CD14-positive monocyte (primary cell): Measurements from ENCODE around the gene PSMG3. TPM values are rescaled to one million over a fixed set of nuclear protein-coding genes. Genes with fewer than 3 reads are reported as not detected.

Experiments
- DNase-seq, 3 donors: peaks; one replicate each; pipeline ENCODE4 v3.0.0-alpha.2; 2011 to 2022
- H2AFZ ChIP-seq: 2 replicates; pipeline ENCODE4 v1.6.0; 2012; ENCODE audit warnings: mild to moderate bottlenecking, low read depth, low read length, inconsistent platforms; ENCODE audit not compliant: insufficient read depth, poor library complexity, severe bottlenecking
- H3K27ac ChIP-seq, 2 donors: 1 replicate in 1 of 2; 2 replicates in 1 of 2; pipeline ENCODE4 v1.5.1; 2012 to 2013; ENCODE audit warnings: low read length in 2 of 2, control low read depth in 1 of 2, inconsistent platforms in 1 of 2, low read depth in 1 of 2, mild to moderate bottlenecking in 1 of 2
- H3K27me3 ChIP-seq, 2 donors: one replicate each; pipeline versions ENCODE4 v1.6.0 to v1.6.1; 2011 to 2013; ENCODE audit warnings: low read length in 2 of 2; ENCODE audit not compliant: control insufficient read depth in 2 of 2, insufficient read depth in 2 of 2
- H3K36me3 ChIP-seq, 2 donors: replicated peaks in 1 of 2; 1 replicate in 1 of 2; 2 replicates in 1 of 2; pipeline versions ENCODE4 v1.5.1 to v1.6.1; 2012 to 2013; ENCODE audit warnings: low read length in 2 of 2, control low read depth in 1 of 2, inconsistent platforms in 1 of 2, mild to moderate bottlenecking in 1 of 2; ENCODE audit not compliant: insufficient read depth in 2 of 2, control insufficient read depth in 1 of 2
- H3K4me1 ChIP-seq, 2 donors: 1 replicate in 1 of 2; 2 replicates in 1 of 2; pipeline versions ENCODE4 v1.5.1 to v1.6.1; 2012 to 2013; ENCODE audit warnings: low read length in 2 of 2, control low read depth in 1 of 2, inconsistent platforms in 1 of 2, mild to moderate bottlenecking in 1 of 2, moderate library complexity in 1 of 2; ENCODE audit not compliant: insufficient read depth in 2 of 2, control insufficient read depth in 1 of 2
- H3K4me2 ChIP-seq: replicated peaks from 2 replicates; pipeline ENCODE3; 2012; ENCODE audit warnings: low read length, moderate library complexity, mild to moderate bottlenecking; ENCODE audit not compliant: poor library complexity, severe bottlenecking; ENCODE audit errors: extremely low read depth
- H3K4me3 ChIP-seq, 3 experiments: fragments of 200-600 bp in 1 of 3; sonication (generic) in 1 of 3; replicated peaks in 1 of 3; 1 replicate in 2 of 3; 2 replicates in 1 of 3; pipeline ENCODE4 v1.5.1; 2011 to 2013; ENCODE audit warnings: low read length in 3 of 3, mild to moderate bottlenecking in 3 of 3, control low read depth in 2 of 3, low read depth in 2 of 3, inconsistent platforms in 1 of 3, moderate library complexity in 1 of 3
- H3K79me2 ChIP-seq: 2 replicates; pipeline ENCODE4 v1.6.0; 2012; ENCODE audit warnings: mild to moderate bottlenecking, control low read depth, inconsistent platforms, low read length, moderate library complexity; ENCODE audit not compliant: insufficient read depth
- H3K9ac ChIP-seq: 2 replicates; pipeline ENCODE4 v1.6.0; 2017; ENCODE audit warnings: low read length, mild to moderate bottlenecking; ENCODE audit not compliant: insufficient read depth, poor library complexity, severe bottlenecking
- H3K9me3 ChIP-seq, 2 donors: replicated peaks in 1 of 2; 1 replicate in 1 of 2; 2 replicates in 1 of 2; pipeline versions ENCODE4 v1.5.1 to v1.6.1; 2012 to 2013; ENCODE audit warnings: low read length in 2 of 2, control low read depth in 1 of 2; ENCODE audit not compliant: control insufficient read depth in 1 of 2, insufficient read depth in 1 of 2
- H4K20me1 ChIP-seq: 2 replicates; pipeline ENCODE4 v1.6.0; 2012; ENCODE audit warnings: mild to moderate bottlenecking, low read length, control low read depth, moderate library complexity; ENCODE audit not compliant: insufficient read depth
- H3K27ac Mint-ChIP-seq, 7 donors: one replicate each; pipeline ENCODE4 v1.8.0; 2020; ENCODE audit warnings: mild to moderate bottlenecking in 7 of 7, mixed read lengths in 7 of 7, moderate library complexity in 6 of 7, inconsistent platforms in 2 of 7
- H3K27me3 Mint-ChIP-seq, 3 donors: one replicate each; pipeline ENCODE4 v1.8.0; 2021 to 2022; ENCODE audit warnings: low read depth in 3 of 3, mild to moderate bottlenecking in 3 of 3, mixed read lengths in 3 of 3, moderate library complexity in 3 of 3, inconsistent platforms in 1 of 3
- H3K36me3 Mint-ChIP-seq, 2 donors: one replicate each; pipeline ENCODE4 v1.8.0; 2020; ENCODE audit warnings: mixed read lengths in 2 of 2, inconsistent platforms in 1 of 2, mild to moderate bottlenecking in 1 of 2
- H3K4me1 Mint-ChIP-seq: one replicate; pipeline ENCODE4 v1.8.0; 2020; ENCODE audit warnings: mild to moderate bottlenecking, mixed read lengths
- H3K4me3 Mint-ChIP-seq, 2 donors: one replicate each; pipeline ENCODE4 v1.8.0; 2020; ENCODE audit warnings: mild to moderate bottlenecking in 2 of 2, mixed read lengths in 2 of 2, moderate library complexity in 1 of 2
- H3K9me3 Mint-ChIP-seq, 7 donors: one replicate each; pipeline ENCODE4 v1.8.0; 2020 to 2022; ENCODE audit warnings: mixed read lengths in 7 of 7, mild to moderate bottlenecking in 6 of 7, moderate library complexity in 6 of 7, inconsistent platforms in 2 of 7
- CTCF ChIP-seq: fragments of 200-600 bp; IDR thresholded peaks from one replicate; pipeline ENCODE4 v1.8.0; 2022; ENCODE audit warnings: antibody characterized with exemption, mild to moderate bottlenecking
- WGBS: methylation state at CpG from one replicate; pipeline ENCODE4 v1.1.5; 2013; ENCODE audit warnings: missing lambda C conversion rate; ENCODE audit not compliant: insufficient coverage; 5-methylcytosine and 5-hydroxymethylcytosine counted together
- intact Hi-C, 2 donors: fragments of 100-400 bp; cut with micrococcal nuclease; formaldehyde crosslinking; loops; one replicate each; pipeline versions ENCODE4 v1.15.0 to v1.15.1; 2023
- polyA plus RNA-seq, 3 donors: library from polyadenylated mRNA; depleted of rRNA in 1 of 3; unstranded in 2 of 3; stranded (reverse) in 1 of 3; fragments of 300-500 nt in 2 of 3; fragments of >200 nt in 1 of 3; fragmentation: Illumina TruSeq in 2 of 3; gene quantifications; 1 replicate in 2 of 3; 2 replicates in 1 of 3; pipeline ENCODE4 v1.2.3, GENCODE V29; 2012 to 2021

Gene PSMG3
- polyA plus RNA-seq, 3 donors = 32.6 to 38.8 (median 34.5) TPM

- H3K4me1 ChIP-seq = no peaks in the 10 kb centered on the region
- no peak for DNase-seq
- no peaks in the 10 kb centered on the region for H3K79me2 ChIP-seq
- intact Hi-C loops = no loop called here
- H3K27me3 ChIP-seq = peaks cover 0 to 3% of the 10 kb centered on the region in 2 donors
- no peaks in the 10 kb centered on the region for H3K9me3 ChIP-seq
- 71% methylated on average over 5 of the region's 7 CpGs for WGBS
- no peak overlapping the region for H3K4me3 Mint-ChIP-seq
- H3K4me3 ChIP-seq = no peak overlapping the region
- H2AFZ ChIP-seq = no peak overlapping the region
- TF ChIP-seq CTCF = no peak
- H3K9me3 Mint-ChIP-seq = no peaks in the 10 kb centered on the region
- H3K4me2 ChIP-seq = no peak overlapping the region
- no peaks in the 10 kb centered on the region for H3K4me1 Mint-ChIP-seq
- H3K36me3 ChIP-seq = no peaks in the 10 kb centered on the region
- no peaks in the 10 kb centered on the region for H4K20me1 ChIP-seq
- no peak overlapping the region for H3K27ac ChIP-seq
- H3K27ac Mint-ChIP-seq = no peak overlapping the region
- no peaks in the 10 kb centered on the region for H3K36me3 Mint-ChIP-seq
- H3K27me3 Mint-ChIP-seq = peaks cover 5 to 12% (median 11%) of the 10 kb centered on the region in 3 donors
- H3K9ac ChIP-seq = no peak overlapping the region
Observed at GRCh38 chr7:1607001-1607400, 37.2 kb upstream of the PSMG3 start.

DNA sequence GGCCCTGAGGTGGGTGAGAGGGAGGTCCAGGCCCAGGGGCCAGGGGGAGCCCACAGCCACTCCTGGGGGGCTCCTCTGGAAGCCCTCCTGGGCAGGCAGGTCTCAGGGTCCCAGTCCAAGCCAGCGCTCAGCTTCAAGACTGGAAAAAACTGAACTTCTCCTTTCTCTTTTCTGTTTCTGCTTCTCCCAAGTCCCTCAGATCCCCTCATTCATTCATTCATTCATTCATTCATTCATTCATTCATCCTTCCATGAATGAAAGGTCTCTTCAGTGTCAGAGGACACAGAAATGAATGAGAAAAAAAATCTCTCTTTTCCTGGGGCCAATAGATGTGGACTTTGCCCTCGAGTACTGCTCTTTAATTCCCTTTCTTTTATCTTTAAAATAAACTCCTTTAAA lies 34.6 kb upstream of the PSMG3 start:
- WGBS = 80% methylated on average over 1 of the region's 2 CpGs

More for the DNA sequence above, 34.6 kb upstream of the PSMG3 start:
- Mint-ChIP-seq H3K4me3 (no peak overlapping the region), H3K36me3 (no peaks in the 10 kb centered on the region), H3K27ac (no peak overlapping the region), H3K27me3 (peaks cover 7 to 16% (median 11%) of the 10 kb centered on the region in 3 donors), H3K4me1 (no peaks in the 10 kb centered on the region), H3K9me3 (no peaks in the 10 kb centered on the region)
- Histone ChIP-seq H3K4me3 (no peak overlapping the region), H4K20me1 (no peaks in the 10 kb centered on the region), H3K27ac (no peak overlapping the region), H3K4me1 (no peaks in the 10 kb centered on the region), H3K9me3 (no peaks in the 10 kb centered on the region), H3K36me3 (no peaks in the 10 kb centered on the region), H3K4me2 (no peak overlapping the region), H3K9ac (no peak overlapping the region), H3K79me2 (no peaks in the 10 kb centered on the region), H3K27me3 (peaks cover 0 to 3% of the 10 kb centered on the region in 2 donors), H2AFZ (no peak overlapping the region)
- no peak for TF ChIP-seq CTCF
- intact Hi-C loops = no loop called here
- no peak for DNase-seq
